NOMO-1 treated with dmso at 0.1 percent for 144 hours (cell line): ENCODE data around the gene KCNK3.
"Not testable (repeated sequence)": the region's sequence is repeated elsewhere in the genome, so short reads cannot be mapped to it uniquely, and the experiment has no call there.

Experiments
- DNase-seq: peaks from one replicate; lab custom pipeline; 2025; ENCODE audit not compliant: unreplicated experiment; lab: John Stamatoyannopoulos, UW

Gene KCNK3

GRCh38 chr2:26692279-26692896 lies at the start of gene KCNK3:
KCNK3 (plus strand) TSS chr2:26692722; CDS start chr2:26692876, 154 bp downstream.
- DNase-seq, result no peak

GRCh38 chr2:26644188-26644835 lies 48.2 kb upstream of the KCNK3 start:
- no peak for DNase-seq

- no peak for DNase-seq
Measured at GRCh38 chr2:26645762-26646161, 46.8 kb upstream of the KCNK3 start.

- no peak for DNase-seq
Measured at GRCh38 chr2:26646986-26647672, 45.4 kb upstream of the KCNK3 start.

GRCh38 chr2:26647981-26648380 lies 44.5 kb upstream of the KCNK3 start:
- no peak for DNase-seq

GRCh38 chr2:26648516-26648915 lies 44.0 kb upstream of the KCNK3 start:
- DNase-seq, result no peak

- DNase-seq, result no peak
Measured at GRCh38 chr2:26649322-26649721, 43.2 kb upstream of the KCNK3 start.

- no peak for DNase-seq
Measured at GRCh38 chr2:26649992-26650712, 42.4 kb upstream of the KCNK3 start.

- DNase-seq, result no peak
Measured at GRCh38 chr2:26650713-26651469, 41.6 kb upstream of the KCNK3 start.

- no peak for DNase-seq
Measured at GRCh38 chr2:26651470-26651771, 41.1 kb upstream of the KCNK3 start.

GRCh38 chr2:26651799-26652198 lies 40.7 kb upstream of the KCNK3 start:
- no peak for DNase-seq

GRCh38 chr2:26652361-26653041 lies 40.0 kb upstream of the KCNK3 start:
- DNase-seq, result no peak

GRCh38 chr2:26653207-26654060 lies 39.1 kb upstream of the KCNK3 start:
- no peak for DNase-seq

- no peak for DNase-seq
Measured at GRCh38 chr2:26654061-26654340, 38.5 kb upstream of the KCNK3 start.

GRCh38 chr2:26655120-26655519 lies 37.4 kb upstream of the KCNK3 start:
- DNase-seq, result not testable (repeated sequence)

- no peak for DNase-seq
Measured at GRCh38 chr2:26655611-26656195, 36.8 kb upstream of the KCNK3 start.

GRCh38 chr2:26657265-26657664 lies 35.3 kb upstream of the KCNK3 start:
- DNase-seq, result no peak

GRCh38 chr2:26658691-26659346 lies 33.7 kb upstream of the KCNK3 start:
- no peak for DNase-seq

- no peak for DNase-seq
Measured at GRCh38 chr2:26660363-26660962, 32.1 kb upstream of the KCNK3 start.
